Skin of body (tissue), 2 donors: Measurements from ENCODE around the gene ADCY7. TPM values are rescaled to one million over a fixed set of nuclear protein-coding genes. Genes with fewer than 3 reads are reported as not detected.

Source experiments
- DNase-seq: peaks from one replicate; lab custom pipeline; 2025; lab: John Stamatoyannopoulos, UW
- total RNA-seq: library from RNA; depleted of rRNA; stranded (reverse); fragments of >200 nt; gene quantifications from one replicate; pipeline ENCODE4 v1.2.3, GENCODE V29; 2014

ADCY7 gene
- total RNA-seq, 1 donor from 2014 or later = 13.6 TPM

DNA sequence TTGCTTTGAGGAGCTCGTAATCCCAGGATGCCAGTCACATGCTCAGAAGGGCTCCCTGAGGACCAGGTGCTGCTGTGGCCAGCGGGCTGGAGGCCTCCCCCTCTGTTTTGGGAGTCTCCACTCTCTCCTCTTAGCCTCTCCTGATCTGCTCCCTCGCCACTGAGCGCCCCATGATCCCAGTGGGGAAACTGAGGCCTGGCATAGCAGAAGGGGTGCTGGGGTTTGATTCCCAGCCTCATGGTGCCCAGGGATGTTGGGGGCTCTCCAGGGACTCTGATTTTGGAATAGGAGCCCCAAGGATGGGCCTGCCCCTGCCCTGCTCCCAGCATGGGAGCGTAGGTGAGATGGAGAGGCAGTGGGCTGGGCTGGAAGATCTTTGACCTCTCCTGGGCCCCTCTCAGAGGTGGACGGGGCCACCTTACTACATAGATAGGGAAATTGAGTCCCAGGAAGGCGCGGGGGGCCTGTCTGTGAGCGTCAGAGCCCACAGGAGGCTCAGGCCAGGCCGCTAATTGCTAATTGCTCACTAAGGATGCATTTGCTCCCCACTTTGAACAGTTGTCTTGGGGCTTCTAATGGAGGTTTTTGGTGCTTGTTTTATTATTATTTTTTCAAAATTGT lies 525 bp upstream of the ADCY7 start:
- DNase-seq = no peak

- DNase-seq = no peak
Measured at GRCh38 chr16:50267151-50267631, 840 bp downstream of the ADCY7 start.

- no peak for DNase-seq
Measured at GRCh38 chr16:50267651-50268050, 1.3 kb downstream of the ADCY7 start.

- no peak for DNase-seq
Measured at GRCh38 chr16:50268352-50268751, 2.0 kb downstream of the ADCY7 start.

GRCh38 chr16:50269061-50269705 lies 2.8 kb downstream of the ADCY7 start:
- DNase-seq = no peak

GRCh38 chr16:50269769-50270509 lies 3.6 kb downstream of the ADCY7 start:
- no peak for DNase-seq

DNA sequence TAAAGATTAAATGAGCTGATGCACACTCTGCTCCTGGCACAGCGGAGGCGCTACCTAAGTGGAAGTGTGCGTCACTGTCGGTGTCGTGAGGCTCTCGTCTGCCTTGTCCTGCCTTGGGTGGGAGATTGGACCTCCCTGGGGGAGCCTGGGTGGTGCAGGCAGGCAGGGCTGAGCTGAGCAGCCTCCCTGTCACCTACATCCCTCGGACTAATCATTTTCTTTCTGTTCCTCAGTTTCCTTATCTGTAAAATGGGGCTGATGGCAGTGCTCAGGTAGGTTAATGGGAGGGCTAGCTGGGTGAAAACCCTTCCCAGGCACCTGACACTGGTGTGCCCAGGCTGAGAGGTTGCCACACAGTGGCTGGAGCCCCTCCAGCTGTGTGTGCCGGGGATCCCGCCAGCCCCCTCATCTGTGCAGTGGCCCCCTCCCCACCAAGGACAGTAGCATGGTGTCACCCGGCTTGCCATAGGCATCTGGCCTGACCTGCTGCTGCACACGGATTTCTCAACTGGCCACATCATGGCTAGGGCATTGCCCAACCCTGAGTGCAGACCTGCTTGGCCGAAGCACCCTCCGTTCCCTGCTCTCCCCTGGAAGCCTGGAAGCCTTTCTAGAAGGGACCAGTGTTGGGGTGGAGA lies 4.3 kb downstream of the ADCY7 start:
- no peak for DNase-seq

GRCh38 chr16:50271148-50272041 lies 5.0 kb downstream of the ADCY7 start:
- no peak for DNase-seq

- DNase-seq = no peak
Measured at GRCh38 chr16:50272111-50272571, 5.8 kb downstream of the ADCY7 start.

DNA sequence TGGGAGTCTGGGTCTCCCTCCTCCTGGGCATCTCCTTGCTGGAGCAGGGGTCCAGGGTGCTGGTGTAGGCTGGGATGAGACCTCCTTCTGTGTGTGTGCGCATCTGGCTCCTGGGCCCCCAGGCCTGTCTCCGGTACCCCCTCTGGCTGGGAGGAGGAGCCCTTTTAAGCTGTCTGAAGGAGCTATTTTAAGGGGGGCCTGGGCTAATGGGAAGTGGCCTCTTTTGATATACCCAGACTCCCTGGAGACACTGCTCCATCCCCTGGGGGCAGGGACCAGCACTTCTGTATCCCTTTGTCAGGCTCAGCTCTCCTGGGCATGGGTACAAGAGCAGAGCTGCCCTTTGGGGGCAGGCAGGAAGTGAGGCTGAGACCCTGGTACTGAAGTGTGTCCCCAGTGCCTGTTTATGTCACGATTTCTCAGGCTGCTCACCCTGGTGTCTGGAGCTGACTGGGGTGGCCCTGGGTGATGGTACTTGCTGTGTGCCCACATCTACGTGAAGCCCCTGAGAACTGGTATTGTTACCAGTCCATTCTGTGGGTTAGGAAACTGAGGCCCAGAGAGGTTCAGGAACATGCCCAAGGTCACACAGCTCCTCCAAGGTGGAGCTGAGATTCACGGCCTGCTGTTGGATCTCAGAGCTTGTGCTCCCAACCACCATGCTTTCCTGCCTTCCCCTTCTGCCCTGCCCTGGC lies 6.5 kb downstream of the ADCY7 start:
- DNase-seq = no peak

DNA sequence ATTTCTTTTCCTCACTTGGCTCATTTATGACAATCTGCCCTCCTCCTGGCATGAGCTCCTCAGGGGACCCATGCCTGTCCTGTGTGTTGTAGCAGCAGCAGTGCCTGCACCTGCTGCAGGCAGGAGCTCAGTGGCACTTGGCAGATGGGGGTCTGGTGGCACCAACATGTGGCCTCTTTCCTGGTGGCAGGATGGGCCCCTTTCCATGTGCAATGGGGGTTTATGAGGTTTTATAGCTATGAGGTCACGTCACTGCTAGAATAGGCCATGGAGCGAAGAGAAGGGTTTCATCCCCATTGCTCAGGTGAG lies 7.0 kb downstream of the ADCY7 start:
- no peak for DNase-seq

GRCh38 chr16:50273888-50274325 lies 7.6 kb downstream of the ADCY7 start:
- no peak for DNase-seq

- no peak for DNase-seq
Measured at GRCh38 chr16:50274326-50275097, 8.2 kb downstream of the ADCY7 start.

GRCh38 chr16:50275098-50275415 lies 8.7 kb downstream of the ADCY7 start:
- no peak for DNase-seq

- no peak for DNase-seq
Measured at GRCh38 chr16:50275428-50276325, 9.3 kb downstream of the ADCY7 start.

DNA sequence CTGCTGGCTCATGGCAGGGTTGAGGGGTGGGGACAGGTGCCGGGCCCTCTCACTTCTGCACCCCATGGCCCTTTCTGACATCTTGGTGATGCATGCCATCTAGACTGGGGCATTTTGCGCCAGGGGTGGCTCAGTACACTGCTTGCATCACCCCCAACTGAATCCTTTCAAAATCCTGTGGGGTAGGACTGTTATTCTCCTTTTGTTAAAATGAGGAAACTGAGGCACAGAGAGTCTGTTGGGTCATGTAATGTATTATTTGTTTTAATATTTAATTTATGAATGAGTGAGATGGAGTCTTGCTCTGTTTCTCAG lies 9.9 kb downstream of the ADCY7 start:
- DNase-seq = no peak

DNA sequence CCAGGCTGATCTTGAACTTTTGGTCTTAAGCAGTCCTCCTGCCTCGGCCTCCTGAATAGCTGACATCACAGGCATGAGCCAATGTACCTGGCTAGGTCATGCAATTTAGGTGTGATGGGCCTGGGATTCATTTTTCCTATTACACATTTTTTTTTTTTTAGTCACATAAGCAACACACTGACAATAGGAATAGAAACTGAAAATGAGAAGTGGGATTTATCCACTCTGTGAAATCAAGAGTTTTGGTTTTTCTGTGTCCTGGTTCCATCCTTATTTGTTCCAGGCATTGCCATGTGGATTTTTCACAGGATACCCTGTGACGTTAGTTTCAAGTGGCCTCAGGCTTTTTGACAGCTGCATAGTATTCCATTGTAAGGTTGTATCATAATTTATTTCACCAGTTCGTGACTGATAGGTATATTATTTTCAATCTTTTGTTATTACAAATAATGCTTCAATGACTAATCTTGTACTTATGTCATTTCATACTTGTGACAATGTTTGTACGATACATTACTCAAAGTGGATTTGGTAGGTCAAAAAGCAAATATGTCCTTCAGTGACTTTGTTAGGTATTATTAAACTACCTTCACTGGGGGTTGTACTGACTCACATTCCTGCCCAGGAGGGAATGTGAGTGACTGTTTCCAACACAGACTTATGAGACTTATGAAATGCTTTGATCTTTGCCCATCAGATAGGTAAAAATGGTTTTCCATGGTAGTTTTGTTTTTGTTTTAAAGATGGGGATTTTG lies 10.6 kb downstream of the ADCY7 start:
- DNase-seq = no peak

GRCh38 chr16:50278251-50278650 lies 11.9 kb downstream of the ADCY7 start:
- no peak for DNase-seq
